ENCODE measurements around the gene CMSS1.

DNA sequence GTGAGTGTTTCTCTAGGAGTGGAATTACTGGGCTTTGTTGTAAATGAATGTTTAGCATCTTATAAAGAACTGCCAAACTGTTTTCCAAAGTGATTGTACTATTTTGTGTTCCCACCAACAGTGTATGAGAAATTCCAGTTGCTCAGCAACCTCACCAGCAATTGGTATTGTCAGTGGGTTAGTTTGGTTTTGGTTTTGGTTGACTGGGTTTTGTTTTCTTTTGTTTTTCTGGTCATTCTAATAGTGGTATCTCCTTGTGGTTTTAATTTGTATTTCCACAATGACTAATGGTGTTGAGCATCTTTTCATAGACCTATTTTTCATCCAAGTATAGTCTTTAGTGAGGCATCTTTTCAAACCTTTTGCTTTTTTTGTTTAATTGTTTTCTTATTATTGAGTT is 269.5 kb downstream of the CMSS1 start:
- TF ChIP-seq, protein P1, sequence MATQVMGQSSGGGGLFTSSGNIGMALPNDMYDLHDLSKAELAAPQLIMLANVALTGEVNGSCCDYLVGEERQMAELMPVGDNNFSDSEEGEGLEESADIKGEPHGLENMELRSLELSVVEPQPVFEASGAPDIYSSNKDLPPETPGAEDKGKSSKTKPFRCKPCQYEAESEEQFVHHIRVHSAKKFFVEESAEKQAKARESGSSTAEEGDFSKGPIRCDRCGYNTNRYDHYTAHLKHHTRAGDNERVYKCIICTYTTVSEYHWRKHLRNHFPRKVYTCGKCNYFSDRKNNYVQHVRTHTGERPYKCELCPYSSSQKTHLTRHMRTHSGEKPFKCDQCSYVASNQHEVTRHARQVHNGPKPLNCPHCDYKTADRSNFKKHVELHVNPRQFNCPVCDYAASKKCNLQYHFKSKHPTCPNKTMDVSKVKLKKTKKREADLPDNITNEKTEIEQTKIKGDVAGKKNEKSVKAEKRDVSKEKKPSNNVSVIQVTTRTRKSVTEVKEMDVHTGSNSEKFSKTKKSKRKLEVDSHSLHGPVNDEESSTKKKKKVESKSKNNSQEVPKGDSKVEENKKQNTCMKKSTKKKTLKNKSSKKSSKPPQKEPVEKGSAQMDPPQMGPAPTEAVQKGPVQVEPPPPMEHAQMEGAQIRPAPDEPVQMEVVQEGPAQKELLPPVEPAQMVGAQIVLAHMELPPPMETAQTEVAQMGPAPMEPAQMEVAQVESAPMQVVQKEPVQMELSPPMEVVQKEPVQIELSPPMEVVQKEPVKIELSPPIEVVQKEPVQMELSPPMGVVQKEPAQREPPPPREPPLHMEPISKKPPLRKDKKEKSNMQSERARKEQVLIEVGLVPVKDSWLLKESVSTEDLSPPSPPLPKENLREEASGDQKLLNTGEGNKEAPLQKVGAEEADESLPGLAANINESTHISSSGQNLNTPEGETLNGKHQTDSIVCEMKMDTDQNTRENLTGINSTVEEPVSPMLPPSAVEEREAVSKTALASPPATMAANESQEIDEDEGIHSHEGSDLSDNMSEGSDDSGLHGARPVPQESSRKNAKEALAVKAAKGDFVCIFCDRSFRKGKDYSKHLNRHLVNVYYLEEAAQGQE (IDR thresholded peaks at IDR 0.05; ENCODE audit: insufficient read depth in 1 of 2, low read depth in 2 of 2, low read length in 2 of 2) = no peak
- no peak for TF ChIP-seq POLR2AphosphoS5 (IDR thresholded peaks at IDR 0.05; ENCODE audit: low read depth, low read length)
